HG03045 (cell line): ENCODE measurements around the gene MORF4L2.
"Not testable (repeated sequence)": the region's sequence is repeated elsewhere in the genome, so short reads cannot be mapped to it uniquely, and the experiment has no call there.

Experiments used
- ATAC-seq: cut with Tn5 transposase; IDR thresholded peaks from one replicate; pipeline ENCODE4 v1.9.1; 2021; ENCODE audit warnings: mild to moderate bottlenecking, moderate library complexity; ENCODE audit not compliant: unreplicated experiment

Gene MORF4L2

DNA sequence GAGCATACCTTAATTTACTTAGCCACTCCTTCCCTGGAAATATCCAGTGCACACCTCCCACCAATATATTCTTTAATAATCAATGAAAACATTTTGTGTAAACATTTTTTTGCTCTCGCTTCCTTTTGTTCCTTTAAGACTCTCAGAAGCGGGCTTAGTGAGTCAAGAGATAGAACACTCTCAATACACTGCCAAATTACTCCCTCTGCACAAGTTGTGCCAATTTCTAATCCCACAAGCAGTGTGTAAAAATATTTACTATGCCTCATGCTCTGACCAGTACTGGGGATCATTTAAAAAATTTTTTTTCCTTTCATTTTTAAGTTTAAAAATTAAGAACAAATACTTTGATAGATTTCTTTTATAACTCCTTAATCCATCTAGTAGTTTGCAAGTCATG is 5.1 kb downstream of the MORF4L2 start:
- no peak for ATAC-seq

DNA sequence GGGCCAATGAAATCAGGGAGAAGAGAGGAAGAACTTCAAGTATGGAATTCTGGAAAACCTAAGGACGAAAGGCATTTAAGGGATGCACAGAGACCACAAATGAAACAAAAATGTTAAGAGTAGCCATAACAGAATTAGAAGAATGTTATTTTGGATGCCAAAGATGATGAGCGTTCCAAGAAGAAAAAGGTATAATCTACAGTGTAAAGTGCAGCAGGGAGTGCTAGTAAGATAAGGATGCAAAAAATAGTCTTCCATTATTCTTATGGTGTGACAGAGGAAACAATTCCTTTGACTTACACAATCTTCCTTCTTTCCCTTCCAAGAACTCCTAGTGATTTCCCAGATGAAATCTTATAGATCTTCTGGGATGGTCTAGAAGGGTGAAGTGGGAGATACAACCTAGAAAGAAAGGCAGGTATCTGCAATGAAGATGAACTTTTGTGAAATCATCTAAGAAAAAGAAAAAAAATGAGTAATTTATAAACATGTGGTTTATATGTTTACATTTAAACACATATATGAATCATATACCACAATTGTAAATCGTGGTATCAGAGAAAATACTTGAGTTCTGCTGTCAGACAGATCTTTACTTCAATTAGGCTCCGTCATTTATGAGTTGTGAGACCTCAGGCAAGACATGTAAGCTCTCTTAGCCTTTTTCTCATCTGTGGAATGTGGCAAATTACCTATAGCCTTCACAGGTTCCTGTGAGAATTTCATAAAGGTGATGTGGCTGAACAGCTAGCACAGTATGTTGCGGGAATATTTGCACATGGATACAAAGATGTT is 8.1 kb downstream of the MORF4L2 start:
- no peak for ATAC-seq

DNA sequence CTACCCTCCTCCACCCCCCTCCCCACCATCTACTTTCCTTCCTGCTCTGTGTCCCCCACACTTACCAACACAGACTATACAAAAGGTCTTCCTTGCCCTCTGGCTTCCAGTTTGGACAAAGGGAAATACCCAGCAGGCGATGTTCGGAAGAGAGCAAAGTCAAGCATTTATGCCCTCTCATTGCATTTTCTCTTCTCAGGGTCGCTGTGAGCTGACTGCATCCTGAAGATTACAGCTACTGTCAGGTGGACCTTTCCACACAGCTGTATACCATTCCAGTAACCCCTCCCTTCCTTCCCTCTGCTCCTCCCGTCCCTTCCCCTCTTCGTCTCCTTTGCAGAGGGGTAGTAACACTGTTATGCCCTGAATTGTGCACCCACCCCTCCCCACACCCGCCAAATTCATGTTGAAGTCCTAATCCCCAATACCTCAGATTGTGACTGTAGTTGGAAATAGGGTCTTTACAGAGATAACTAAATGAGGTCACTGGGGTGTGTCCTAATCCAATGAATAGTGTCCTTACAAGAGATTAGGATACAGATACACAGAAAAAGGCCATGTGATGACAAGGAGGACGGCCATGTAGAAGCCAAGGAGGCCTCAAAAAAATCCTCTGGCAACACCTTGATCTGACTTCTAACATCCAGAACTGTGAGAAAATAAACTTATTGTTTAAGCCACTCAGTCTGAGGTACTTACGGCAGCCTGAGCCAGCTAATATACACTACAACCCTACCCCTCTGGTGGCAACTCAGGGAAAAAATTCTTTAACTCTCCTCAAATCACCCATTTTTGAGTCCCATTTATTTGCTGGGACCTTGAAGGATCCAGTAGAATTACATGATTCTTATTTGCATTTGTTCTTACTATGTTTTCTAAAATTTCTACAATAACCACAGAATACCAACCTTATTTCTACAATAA is 11.7 kb downstream of the MORF4L2 start:
- ATAC-seq: no peak

DNA sequence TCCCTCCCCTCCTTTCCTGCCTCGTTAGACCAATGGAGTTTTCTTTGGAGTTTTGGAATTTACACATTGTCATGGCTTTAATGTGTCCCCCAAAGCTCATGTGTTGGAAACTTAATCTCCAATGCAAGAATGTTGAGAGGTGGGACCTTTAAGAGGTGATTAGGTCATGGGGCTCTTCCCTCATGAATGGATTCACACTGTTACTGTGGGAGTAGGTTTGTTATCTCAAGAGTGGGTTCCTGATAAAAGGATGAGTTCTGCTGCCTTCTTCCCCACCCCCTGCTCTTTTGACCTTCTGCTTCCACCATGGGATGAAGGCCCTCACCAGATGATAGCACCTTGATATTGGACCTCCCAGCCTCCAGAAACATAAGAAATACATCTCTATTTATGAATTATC is 16.8 kb downstream of the MORF4L2 start:
- no peak for ATAC-seq

DNA sequence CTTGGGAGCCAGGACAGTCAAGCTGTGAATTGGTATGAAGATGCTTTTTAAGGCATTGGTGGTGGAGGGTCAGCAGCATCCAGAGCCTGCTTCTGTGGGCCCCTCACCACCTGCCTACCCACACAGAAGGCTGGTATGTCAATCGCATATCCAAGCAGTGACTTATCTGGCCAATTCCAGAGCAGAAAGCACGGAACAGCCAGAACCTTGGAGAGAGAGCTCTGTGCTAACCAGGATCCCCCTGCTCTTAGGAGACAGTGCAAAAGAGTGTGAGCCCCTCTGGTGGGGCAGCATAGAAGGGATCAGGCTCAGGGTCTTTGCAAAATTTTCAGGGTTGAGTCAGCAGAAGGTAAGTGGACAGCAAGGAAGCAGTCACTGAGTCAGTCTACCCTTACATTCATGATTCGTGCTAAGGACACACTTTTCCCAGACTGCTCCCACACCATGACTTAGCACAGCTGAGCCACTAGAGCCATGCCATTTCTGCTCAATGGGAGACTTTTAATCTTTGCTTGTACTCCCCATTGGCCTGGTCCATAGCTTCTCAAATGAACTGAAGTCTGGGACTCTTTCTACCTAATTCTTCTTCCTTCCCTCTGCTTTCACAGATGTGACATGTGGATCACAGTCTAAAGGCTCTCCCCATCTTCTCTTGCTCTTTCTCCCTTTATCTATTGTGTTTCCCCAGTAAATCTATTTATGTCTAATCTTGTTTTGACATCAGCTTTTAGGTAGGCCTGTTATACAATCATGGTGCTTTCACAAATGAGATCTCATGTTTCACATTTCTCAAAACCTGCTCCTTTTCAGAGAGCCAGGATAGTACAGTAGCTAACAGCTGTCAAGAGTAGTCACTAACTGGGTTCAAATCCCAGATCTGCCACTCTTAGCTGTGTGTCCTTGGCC is 20.0 kb downstream of the MORF4L2 start:
- no peak for ATAC-seq

DNA sequence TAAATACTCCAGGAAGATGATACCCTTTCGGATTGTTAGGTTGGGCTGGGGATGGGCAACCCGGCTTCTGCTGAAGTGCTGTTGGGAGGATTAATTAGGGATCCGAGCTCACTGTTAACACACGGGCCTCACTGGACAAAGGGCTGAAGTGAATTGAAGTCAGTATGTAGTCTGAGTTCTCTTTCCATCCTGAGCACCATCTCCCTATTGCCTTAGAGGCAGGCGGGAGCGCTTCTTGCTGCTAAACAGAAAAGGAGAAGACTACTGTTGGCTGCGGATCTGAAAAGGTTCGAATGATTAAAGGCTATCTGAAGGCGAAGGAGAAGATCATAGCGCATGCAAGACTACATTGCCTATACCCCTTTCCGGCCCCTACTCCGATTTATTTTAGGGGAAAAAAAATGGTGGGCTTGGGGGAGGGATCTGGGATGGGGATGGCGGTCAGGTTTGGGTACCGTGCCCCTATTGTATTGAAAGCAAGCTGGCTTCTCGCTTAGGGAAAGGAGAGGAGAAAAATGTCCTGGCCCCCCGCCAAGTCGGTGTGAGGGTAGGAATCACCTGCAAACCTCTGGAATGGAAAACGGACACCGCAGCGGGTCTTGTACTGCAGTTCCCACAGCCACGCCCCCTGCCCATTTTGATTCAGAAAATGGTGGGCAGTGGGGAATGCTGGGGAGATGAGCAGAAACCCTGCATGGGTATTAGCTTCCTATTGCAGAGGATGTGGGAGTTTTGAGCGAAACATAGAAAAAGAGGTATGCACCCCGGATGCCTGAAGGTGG is 22.3 kb downstream of the MORF4L2 start:
- ATAC-seq: no peak

DNA sequence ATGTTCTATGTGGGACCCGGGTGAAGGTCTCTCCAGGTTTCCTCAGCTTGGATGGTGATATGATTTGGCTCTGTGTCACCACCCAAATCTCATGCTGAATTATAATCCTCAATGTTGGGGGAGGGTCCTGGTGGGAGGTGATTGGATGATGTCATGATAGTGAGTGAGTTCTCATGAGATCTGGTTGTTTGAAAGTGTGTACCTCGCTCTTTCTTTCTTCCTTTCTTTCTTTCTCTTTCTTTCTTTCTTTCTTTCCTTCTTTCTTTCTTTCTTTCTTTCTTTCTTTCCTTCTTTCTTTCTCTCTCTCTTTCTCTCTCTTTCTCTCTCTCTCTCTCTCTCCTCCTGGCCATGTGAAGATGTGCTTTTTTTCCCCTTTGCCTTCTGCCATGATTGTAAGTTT is 27.0 kb downstream of the MORF4L2 start:
- ATAC-seq: not testable (repeated sequence)

DNA sequence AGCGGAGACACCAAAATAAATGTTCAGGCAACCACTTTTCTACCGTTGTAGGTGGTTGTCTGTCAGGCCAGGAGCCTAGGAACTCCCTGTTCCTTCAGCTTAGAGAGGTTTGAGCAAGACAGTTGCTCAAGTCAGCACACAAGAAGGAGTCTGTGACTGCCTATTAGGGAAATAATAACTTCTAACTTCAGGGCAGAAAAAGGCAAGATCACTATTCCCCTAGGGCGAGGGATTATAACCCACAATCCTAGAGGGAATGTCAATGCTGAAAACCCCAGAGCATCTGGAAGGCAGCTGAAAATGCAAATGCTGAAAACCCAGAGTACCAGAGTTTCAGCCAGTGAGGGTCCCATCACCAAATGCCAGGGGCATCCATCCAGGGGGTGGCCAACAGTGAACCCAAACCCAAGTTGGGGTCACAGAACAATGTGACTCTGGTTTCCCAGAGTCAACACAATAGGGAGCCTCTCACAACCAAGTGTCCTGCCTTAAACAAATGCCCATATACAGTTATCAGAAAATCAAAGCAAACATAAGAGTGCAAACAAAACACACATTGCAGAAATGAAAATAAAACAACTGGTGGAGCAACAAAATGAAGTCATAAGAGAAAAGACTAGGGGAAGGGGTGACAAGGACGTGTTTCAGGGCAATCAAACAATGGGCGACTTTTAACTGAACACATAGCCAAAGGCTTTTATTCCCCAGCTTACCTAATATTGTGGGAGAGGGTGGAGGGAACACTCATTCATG is 27.6 kb downstream of the MORF4L2 start:
- ATAC-seq: no peak

DNA sequence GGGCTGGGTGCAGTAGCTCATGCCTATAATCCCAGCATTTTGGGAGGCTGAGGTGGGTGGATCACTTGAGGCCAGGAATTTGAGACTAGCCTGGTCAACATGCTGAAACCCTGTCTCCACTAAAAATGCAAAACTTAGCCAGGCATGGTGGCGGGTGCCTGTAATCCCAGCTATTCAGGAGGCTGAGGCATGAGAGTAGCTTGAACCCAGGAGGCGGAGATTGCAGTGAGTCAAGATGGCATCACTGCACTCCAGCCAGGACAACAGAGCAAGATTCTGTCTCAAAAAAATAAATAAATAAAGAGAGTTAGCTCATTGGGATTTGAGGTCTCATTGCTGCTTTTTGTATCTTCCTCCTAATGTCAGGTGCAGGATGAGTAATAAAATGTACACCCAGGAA is 29.4 kb downstream of the MORF4L2 start:
- not testable (repeated sequence) for ATAC-seq

DNA sequence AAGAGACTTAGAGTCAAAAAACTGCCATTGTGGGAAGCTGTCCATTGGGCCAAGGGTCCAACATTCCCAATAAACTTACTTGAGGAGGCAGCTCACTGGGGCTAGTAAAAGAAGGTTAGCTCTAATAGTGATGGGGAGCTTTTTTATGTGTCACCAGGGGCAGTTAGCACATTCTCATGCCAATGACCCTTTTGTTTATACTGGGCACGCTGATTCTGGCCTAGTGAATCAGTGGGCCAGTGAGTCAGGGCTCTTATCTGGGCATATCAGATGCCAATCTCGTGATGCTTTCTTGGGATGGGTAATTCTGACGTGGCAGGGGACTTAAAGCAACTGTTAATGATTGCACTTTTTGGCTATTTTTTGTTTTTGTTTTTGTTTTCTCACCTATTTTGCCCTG is 29.9 kb downstream of the MORF4L2 start:
- no peak for ATAC-seq

DNA sequence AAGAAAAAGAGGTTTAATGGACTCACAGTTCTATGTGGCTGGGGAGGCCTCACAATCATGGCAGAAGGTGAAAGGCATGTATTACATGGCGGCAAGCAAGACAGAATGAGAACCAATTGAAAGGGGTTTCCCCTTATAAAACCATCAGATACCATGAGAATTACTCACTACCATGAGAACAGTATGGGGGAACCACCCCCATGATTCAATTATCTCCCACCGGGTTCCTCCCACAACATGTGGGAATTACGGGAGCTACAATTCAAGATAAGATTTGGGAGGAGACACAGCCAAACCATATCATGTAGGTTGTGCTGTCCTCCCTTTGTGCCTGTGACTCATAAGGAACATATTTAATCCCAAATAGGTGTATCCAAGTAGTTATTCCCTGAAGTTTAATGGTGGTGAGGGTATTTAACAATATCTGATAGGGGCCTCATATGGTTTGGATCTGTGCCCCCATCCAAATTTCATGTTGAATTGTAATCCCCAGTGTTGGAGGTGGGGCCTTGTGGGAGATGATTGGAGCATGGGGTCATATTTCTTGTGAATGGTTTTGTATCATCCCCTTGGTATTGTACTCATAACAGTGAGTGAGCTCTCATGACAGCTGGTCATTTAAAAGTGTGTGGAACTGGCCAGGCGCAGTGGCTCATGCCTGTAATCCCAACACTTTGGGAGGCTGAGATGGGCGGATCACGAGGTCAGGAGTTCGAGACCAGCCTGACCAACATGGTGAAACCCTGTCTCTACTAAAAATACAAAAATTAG is 31.1 kb downstream of the MORF4L2 start:
- not testable (repeated sequence) for ATAC-seq

DNA sequence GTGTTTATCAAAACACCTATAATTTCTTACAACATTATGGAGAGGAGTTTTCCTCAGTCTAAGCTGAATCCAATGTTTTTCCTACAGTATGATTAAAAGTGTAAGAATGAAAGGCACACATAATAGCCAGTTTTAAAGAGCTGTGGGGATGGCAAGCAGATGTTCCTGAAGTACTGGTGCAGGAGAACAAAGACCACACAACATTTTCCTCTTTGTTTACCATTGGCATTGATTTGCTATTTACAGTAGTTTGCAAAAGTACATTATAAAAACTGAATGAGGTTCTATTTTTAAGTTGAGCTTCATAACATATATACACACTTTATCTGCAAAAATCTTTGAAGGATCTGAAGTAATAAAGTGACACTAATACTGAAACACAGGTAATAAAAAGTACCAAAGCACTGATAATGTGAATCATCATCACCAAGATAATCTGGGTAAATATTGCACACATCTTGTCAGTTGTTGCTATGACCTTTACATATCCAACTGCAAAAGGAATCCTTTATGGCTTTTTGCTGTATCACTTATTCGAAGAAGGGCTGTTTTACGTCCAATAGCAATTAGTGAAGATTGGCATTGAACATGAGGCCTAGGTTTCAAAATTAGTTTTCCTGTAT is 35.2 kb downstream of the MORF4L2 start:
- ATAC-seq: no peak

DNA sequence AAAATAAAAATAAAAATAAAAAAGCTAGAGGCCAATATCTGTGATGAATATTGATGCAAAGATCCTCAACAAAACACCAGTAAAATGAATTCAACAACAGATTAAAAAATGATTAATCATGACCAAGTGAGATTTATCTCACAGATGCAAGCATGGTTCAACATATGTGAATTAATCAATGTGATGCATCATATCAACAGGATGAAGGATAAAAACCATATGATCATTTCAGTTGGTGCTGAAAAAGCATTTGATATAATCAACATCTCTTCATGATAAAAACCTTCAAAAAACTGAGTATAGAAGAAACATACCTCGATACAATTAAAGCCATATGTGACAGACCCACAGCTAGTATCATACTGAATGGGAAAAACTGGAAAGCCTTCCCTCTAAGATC is 38.9 kb downstream of the MORF4L2 start:
- ATAC-seq: no peak

DNA sequence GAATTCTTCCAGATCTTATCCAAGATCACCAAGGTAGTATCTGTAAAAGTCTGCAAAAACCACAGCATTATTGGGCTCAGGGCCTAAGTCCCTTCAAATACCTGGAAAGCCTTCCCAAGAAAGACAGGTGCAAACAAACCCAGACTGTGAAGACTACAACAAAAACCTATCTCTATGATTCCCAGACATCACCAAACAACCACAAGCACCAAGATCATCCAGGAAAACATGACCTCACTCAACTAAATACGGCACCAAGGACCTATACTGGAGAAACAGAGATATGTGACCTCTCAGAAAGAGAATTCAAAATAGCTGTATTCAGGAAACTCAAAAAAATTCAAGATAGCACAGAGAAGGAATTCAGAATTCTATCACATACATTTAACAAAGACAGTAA is 42.4 kb downstream of the MORF4L2 start:
- ATAC-seq: no peak

DNA sequence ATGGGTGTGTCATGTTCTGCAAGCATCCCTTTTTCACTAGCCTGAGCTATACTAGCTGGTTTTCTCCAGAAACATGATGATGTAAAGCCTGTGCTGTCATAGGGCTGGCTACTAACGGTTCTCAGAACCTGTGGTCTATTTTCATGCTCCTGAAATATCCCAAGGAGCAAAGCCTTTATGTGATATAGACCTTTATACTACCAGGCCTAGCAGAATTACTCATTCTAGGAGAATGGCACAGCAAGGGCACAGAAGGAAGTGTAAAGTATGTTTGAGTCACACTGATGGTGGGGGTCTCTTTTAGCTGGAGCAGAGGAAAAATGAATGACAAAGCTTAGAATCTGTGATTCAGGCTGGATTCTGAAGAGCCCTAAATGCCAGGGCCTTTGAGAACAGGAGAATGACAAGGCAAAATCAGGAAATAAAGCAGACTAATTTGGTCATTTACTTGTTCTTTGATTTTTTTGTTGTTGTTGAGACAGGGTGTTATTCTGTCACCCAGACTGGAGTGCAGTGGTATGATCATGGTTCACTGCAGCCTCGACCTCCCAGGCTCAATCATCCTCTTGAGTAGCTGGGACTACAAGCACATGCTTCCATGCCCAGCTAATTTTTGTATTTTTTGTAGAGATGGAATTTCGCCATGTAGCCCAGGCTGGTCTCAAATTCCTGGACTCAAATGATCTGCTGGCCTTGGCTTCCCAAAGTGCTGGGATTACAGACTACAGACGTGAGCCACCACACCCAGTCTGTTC is 45.9 kb downstream of the MORF4L2 start:
- no peak for ATAC-seq

DNA sequence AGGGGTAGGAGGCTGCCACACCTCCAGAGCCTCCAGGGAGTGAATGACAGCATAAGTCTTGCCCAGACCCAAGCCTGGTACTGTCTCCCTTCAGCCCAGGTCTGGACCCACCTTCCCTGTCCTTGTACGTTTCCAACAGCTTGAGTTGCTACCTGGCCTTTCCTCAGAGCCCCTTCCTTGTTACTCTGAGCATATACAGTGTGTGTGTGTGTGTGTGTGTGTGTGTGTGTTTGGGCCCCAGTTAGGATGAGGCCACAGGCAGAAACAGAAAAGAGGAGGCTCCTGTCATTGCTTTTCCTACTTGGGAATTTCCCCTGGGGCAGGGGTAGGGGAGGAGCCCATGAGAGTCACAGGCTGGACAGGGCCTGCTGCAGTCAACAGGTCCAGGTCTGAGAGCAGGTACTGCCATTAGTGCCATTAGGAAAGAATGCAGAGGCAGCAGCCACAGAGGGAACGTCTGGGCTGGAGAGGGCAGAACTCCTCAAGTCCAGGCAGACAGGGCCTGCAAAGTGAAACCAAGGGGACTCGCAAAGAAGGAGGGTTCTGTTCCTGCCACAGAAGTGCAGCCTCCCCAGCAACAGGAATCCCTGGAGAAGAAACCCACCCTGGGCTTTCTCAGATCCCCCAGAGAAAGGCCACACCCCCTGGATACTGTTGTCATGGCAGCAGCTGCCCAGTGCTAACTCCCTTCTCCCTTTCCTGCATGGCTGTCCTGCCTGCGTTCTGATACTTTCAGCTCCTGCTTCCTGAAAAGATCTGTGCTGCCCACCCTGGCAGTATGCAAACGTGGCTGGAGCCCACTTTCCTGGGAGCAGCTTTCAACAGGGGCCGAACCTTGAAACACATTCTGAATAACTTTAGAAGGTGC is 47.8 kb downstream of the MORF4L2 start:
- ATAC-seq: not testable (repeated sequence)
